ENCODE measurements around the gene PDE1C.

Gene PDE1C

GRCh38 chr7:31778296-31778695 is 291.9 kb downstream of the PDE1C start:
- Mint-ChIP-seq H3K4me1 (no peaks in the 10 kb centered on the region), H3K9me3 (no peaks in the 10 kb centered on the region), H3K27ac (no peak overlapping the region), H3K4me3 (no peak overlapping the region), H3K27me3 (ENCODE audit: low read depth) (peaks cover 5% of the 10 kb centered on the region), H3K36me3 (ENCODE audit: low read depth) (no peaks in the 10 kb centered on the region)
- TF ChIP-seq, protein P1, sequence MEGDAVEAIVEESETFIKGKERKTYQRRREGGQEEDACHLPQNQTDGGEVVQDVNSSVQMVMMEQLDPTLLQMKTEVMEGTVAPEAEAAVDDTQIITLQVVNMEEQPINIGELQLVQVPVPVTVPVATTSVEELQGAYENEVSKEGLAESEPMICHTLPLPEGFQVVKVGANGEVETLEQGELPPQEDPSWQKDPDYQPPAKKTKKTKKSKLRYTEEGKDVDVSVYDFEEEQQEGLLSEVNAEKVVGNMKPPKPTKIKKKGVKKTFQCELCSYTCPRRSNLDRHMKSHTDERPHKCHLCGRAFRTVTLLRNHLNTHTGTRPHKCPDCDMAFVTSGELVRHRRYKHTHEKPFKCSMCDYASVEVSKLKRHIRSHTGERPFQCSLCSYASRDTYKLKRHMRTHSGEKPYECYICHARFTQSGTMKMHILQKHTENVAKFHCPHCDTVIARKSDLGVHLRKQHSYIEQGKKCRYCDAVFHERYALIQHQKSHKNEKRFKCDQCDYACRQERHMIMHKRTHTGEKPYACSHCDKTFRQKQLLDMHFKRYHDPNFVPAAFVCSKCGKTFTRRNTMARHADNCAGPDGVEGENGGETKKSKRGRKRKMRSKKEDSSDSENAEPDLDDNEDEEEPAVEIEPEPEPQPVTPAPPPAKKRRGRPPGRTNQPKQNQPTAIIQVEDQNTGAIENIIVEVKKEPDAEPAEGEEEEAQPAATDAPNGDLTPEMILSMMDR (IDR thresholded peaks at IDR 0.05; ENCODE audit: unreplicated experiment in 3 of 3), result no peak

DNA sequence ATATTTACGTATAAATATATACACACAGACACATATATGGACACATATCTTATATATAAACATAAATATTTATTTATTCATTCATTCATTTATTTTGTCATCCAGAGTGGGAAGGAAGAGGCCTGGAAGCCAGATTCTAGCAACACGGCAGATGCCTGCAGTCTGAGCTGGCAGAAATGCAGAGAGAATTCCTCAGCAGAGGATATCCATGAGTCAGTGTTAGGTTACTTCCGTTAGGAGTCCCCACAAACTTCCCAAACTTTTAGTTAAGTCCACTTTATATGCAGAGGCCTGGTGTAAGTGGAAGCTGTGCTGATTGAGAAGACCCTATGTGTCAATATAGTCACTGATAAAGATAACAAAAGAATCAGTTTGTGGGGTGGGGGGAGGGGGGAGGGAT is 293.6 kb downstream of the PDE1C start:
- H3K27me3 Mint-ChIP-seq (ENCODE audit: low read depth), result peaks cover 5% of the 10 kb centered on the region
- TF ChIP-seq, protein P1 (IDR thresholded peaks at IDR 0.05; ENCODE audit: unreplicated experiment in 3 of 3), result no peak
- no peaks in the 10 kb centered on the region for H3K36me3 Mint-ChIP-seq (ENCODE audit: low read depth)
- H3K4me3 Mint-ChIP-seq, result no peak overlapping the region
- no peaks in the 10 kb centered on the region for H3K4me1 Mint-ChIP-seq
- no peaks in the 10 kb centered on the region for H3K9me3 Mint-ChIP-seq
- H3K27ac Mint-ChIP-seq, result no peak overlapping the region

- Mint-ChIP-seq H3K4me1 (no peaks in the 10 kb centered on the region), H3K9me3 (no peaks in the 10 kb centered on the region), H3K27me3 (ENCODE audit: low read depth) (no peaks in the 10 kb centered on the region), H3K4me3 (no peak overlapping the region), H3K27ac (no peak overlapping the region), H3K36me3 (ENCODE audit: low read depth) (no peaks in the 10 kb centered on the region)
- TF ChIP-seq, protein P1 (IDR thresholded peaks at IDR 0.05; ENCODE audit: unreplicated experiment in 3 of 3), result no peak
Observed at GRCh38 chr7:31775556-31775955, 294.7 kb downstream of the PDE1C start.

- Mint-ChIP-seq H3K4me1 (no peaks in the 10 kb centered on the region), H3K9me3 (no peaks in the 10 kb centered on the region), H3K27me3 (ENCODE audit: low read depth) (no peaks in the 10 kb centered on the region), H3K36me3 (ENCODE audit: low read depth) (no peaks in the 10 kb centered on the region), H3K27ac (no peak overlapping the region), H3K4me3 (no peak overlapping the region)
- TF ChIP-seq, protein P1 (IDR thresholded peaks at IDR 0.05; ENCODE audit: unreplicated experiment in 3 of 3), result no peak
Observed at GRCh38 chr7:31772211-31772610, 298.0 kb downstream of the PDE1C start.

GRCh38 chr7:31767686-31768358 is 302.4 kb downstream of the PDE1C start:
- H3K27me3 Mint-ChIP-seq (ENCODE audit: low read depth), result peaks cover 3% of the 10 kb centered on the region
- TF ChIP-seq, protein P1 (IDR thresholded peaks at IDR 0.05; ENCODE audit: unreplicated experiment in 3 of 3), result no peak

DNA sequence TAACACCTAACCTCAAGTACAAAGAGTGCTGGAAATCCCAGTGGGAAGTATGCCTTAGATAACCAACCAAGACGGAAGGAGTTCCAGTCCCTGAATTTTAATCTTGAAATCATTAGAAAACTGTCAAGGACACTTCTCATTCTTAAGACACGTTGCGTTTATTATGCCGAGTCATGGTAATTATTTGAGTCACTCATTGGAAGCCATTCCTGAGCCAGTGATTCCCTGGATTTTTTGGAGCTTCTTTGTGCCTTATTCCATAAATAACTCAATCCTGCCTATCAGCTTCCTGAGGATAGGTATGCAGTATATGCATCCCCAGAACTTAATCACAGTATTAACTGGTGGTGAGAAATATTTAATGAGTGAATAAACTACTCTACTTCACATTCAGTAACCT is 305.7 kb downstream of the PDE1C start:
- no peaks in the 10 kb centered on the region for H3K4me1 Mint-ChIP-seq
- H3K27me3 Mint-ChIP-seq (ENCODE audit: low read depth), result peaks cover 3% of the 10 kb centered on the region
- H3K27ac Mint-ChIP-seq, result no peak overlapping the region
- TF ChIP-seq, protein P1 (IDR thresholded peaks at IDR 0.05; ENCODE audit: unreplicated experiment in 3 of 3), result no peak
- no peaks in the 10 kb centered on the region for H3K36me3 Mint-ChIP-seq (ENCODE audit: low read depth)
- no peaks in the 10 kb centered on the region for H3K9me3 Mint-ChIP-seq
- H3K4me3 Mint-ChIP-seq, result no peak overlapping the region

More at GRCh38 chr7:31767686-31768358, 302.4 kb downstream of the PDE1C start:
- Mint-ChIP-seq H3K9me3 (no peaks in the 10 kb centered on the region), H3K4me3 (no peak overlapping the region), H3K4me1 (no peaks in the 10 kb centered on the region), H3K27ac (no peak overlapping the region), H3K36me3 (ENCODE audit: low read depth) (no peaks in the 10 kb centered on the region)

Measured in nephron (organoid).